Medulla oblongata (tissue), 1 donor: ENCODE measurements around the gene SST.

ENCODE experiments used
- DNase-seq: peaks from one replicate; pipeline ENCODE4 v3.0.0-alpha.2; 2015; ENCODE audit errors: extremely low spot score

Gene SST

GRCh38 chr3:187629711-187630110 is 40.5 kb downstream of the SST start:
- DNase-seq, result no peak

- no peak for DNase-seq
These were observed 42.0 kb downstream of the SST start for GRCh38 chr3:187628169-187628568.

GRCh38 chr3:187626581-187626980 is 43.6 kb downstream of the SST start:
- DNase-seq, result no peak

GRCh38 chr3:187624588-187624987 is 45.6 kb downstream of the SST start:
- no peak for DNase-seq

- DNase-seq, result no peak
These were observed 46.8 kb downstream of the SST start for GRCh38 chr3:187623285-187623814.

GRCh38 chr3:187621881-187622280 is 48.3 kb downstream of the SST start:
- DNase-seq, result no peak

GRCh38 chr3:187619461-187619860 is 50.7 kb downstream of the SST start:
- no peak for DNase-seq
